HG02642 (cell line): ENCODE data around the gene DOCK2.

ENCODE experiments used
- ATAC-seq: cut with Tn5 transposase; IDR thresholded peaks from one replicate; pipeline ENCODE4 v1.9.1; 2021; ENCODE audit warnings: mild to moderate bottlenecking; ENCODE audit not compliant: unreplicated experiment, poor library complexity

DOCK2 gene

GRCh38 chr5:169838688-169839087 is 201.6 kb downstream of the DOCK2 start:
- peak; percentile 81 for ATAC-seq

- no peak for ATAC-seq
These were observed 203.3 kb downstream of the DOCK2 start for GRCh38 chr5:169840405-169840804.

GRCh38 chr5:169842699-169843098 is 205.6 kb downstream of the DOCK2 start:
- no peak for ATAC-seq

- no peak for ATAC-seq
These were observed 210.4 kb downstream of the DOCK2 start for GRCh38 chr5:169847519-169847918.

- ATAC-seq: no peak
These were observed 211.2 kb downstream of the DOCK2 start for GRCh38 chr5:169848271-169848670.

GRCh38 chr5:169848792-169849191 is 211.7 kb downstream of the DOCK2 start:
- no peak for ATAC-seq

- ATAC-seq: no peak
These were observed 213.3 kb downstream of the DOCK2 start for GRCh38 chr5:169850409-169850808.

GRCh38 chr5:169851321-169851850 is 214.3 kb downstream of the DOCK2 start:
- no peak for ATAC-seq

GRCh38 chr5:169856571-169856970 is 219.5 kb downstream of the DOCK2 start:
- ATAC-seq: no peak

GRCh38 chr5:169860585-169860984 is 223.5 kb downstream of the DOCK2 start:
- no peak for ATAC-seq

GRCh38 chr5:169861433-169861832 is 224.4 kb downstream of the DOCK2 start:
- no peak for ATAC-seq

GRCh38 chr5:169861934-169862333 is 224.9 kb downstream of the DOCK2 start:
- ATAC-seq: no peak

GRCh38 chr5:169862391-169862811 is 225.3 kb downstream of the DOCK2 start:
- no peak for ATAC-seq

GRCh38 chr5:169864483-169864882 is 227.4 kb downstream of the DOCK2 start:
- ATAC-seq: no peak

GRCh38 chr5:169867347-169867746 is 230.3 kb downstream of the DOCK2 start:
- ATAC-seq: no peak

GRCh38 chr5:169869066-169869465 is 232.0 kb downstream of the DOCK2 start:
- no peak for ATAC-seq

GRCh38 chr5:169870211-169870610 is 233.1 kb downstream of the DOCK2 start:
- no peak for ATAC-seq

- ATAC-seq: no peak
These were observed 234.9 kb downstream of the DOCK2 start for GRCh38 chr5:169871826-169872490.

- ATAC-seq: no peak
These were observed 236.6 kb downstream of the DOCK2 start for GRCh38 chr5:169873642-169874041.

- ATAC-seq: no peak
These were observed 237.5 kb downstream of the DOCK2 start for GRCh38 chr5:169874621-169875020.

- ATAC-seq: no peak
These were observed 238.1 kb downstream of the DOCK2 start for GRCh38 chr5:169875091-169875728.

- ATAC-seq: no peak
These were observed 238.7 kb downstream of the DOCK2 start for GRCh38 chr5:169875731-169876130.
